H9 (cell line): Measurements from ENCODE around the gene SLC47A1. TPM values are rescaled to one million over a fixed set of nuclear protein-coding genes. Genes with fewer than 3 reads are reported as not detected.

Source experiments
- DNase-seq: peaks from one replicate; pipeline ENCODE4 v3.0.0-alpha.2; 2017
- H2AFZ ChIP-seq: one replicate; pipeline ENCODE4 v1.6.1; 2013; ENCODE audit warnings: mild to moderate bottlenecking, low read length, control low read depth, moderate library complexity
- H2AK5ac ChIP-seq: 2 replicates; pipeline ENCODE4 v1.6.1; 2013; ENCODE audit warnings: low read length, control low read depth, mixed read lengths; ENCODE audit not compliant: insufficient read length
- H2BK120ac ChIP-seq: one replicate; pipeline ENCODE4 v1.6.1; 2013; ENCODE audit warnings: low read depth, mild to moderate bottlenecking, low read length, control low read depth, inconsistent platforms; ENCODE audit not compliant: poor library complexity, severe bottlenecking
- H2BK12ac ChIP-seq: 2 replicates; pipeline ENCODE4 v1.6.1; 2013; ENCODE audit warnings: low read length, control low read depth, mixed read lengths, low read depth; ENCODE audit not compliant: insufficient read length
- H2BK15ac ChIP-seq: 2 replicates; pipeline ENCODE4 v1.6.1; 2013; ENCODE audit warnings: low read depth, low read length, control low read depth
- H2BK20ac ChIP-seq: one replicate; pipeline ENCODE4 v1.6.1; 2013; ENCODE audit warnings: low read depth, mild to moderate bottlenecking, low read length, control low read depth, inconsistent platforms; ENCODE audit not compliant: poor library complexity, severe bottlenecking
- H2BK5ac ChIP-seq: 2 replicates; pipeline ENCODE4 v1.6.1; 2013; ENCODE audit warnings: low read length, control low read depth, mixed read lengths; ENCODE audit not compliant: insufficient read length
- H3K14ac ChIP-seq: 2 replicates; pipeline ENCODE4 v1.6.1; 2013; ENCODE audit warnings: low read length, control low read depth; ENCODE audit not compliant: insufficient read depth
- H3K18ac ChIP-seq: 2 replicates; pipeline ENCODE4 v1.6.1; 2013; ENCODE audit warnings: low read depth, mild to moderate bottlenecking, mixed read lengths, low read length, control low read depth; ENCODE audit not compliant: insufficient read length
- H3K23ac ChIP-seq: 2 replicates; pipeline ENCODE4 v1.6.1; 2013; ENCODE audit warnings: low read length, control low read depth, mixed read lengths, low read depth; ENCODE audit not compliant: insufficient read length
- H3K23me2 ChIP-seq: 2 replicates; pipeline ENCODE4 v1.6.1; 2013; ENCODE audit warnings: low read depth, mild to moderate bottlenecking, mixed read lengths, low read length, control low read depth; ENCODE audit not compliant: insufficient read length, poor library complexity, severe bottlenecking
- H3K27ac ChIP-seq: 2 replicates; pipeline ENCODE4 v1.5.1; 2013; ENCODE audit warnings: low read length, control low read depth, mixed read lengths, low read depth; ENCODE audit not compliant: insufficient read length
- H3K27me3 ChIP-seq: 2 replicates; pipeline ENCODE4 v1.6.1; 2013; ENCODE audit warnings: low read length, control low read depth, inconsistent platforms; ENCODE audit not compliant: insufficient read depth
- H3K4ac ChIP-seq: 2 replicates; pipeline ENCODE4 v1.6.1; 2013; ENCODE audit warnings: low read depth, mild to moderate bottlenecking, control low read depth, inconsistent platforms, low read length, moderate library complexity
- H3K4me1 ChIP-seq: 2 replicates; pipeline ENCODE4 v1.6.1; 2013; ENCODE audit warnings: low read length, control low read depth, inconsistent platforms; ENCODE audit not compliant: insufficient read depth
- H3K4me2 ChIP-seq: 2 replicates; pipeline ENCODE4 v1.6.1; 2013; ENCODE audit warnings: low read length, control low read depth, mixed read lengths; ENCODE audit not compliant: insufficient read length, insufficient read depth
- H3K56ac ChIP-seq: 2 replicates; pipeline ENCODE4 v1.6.1; 2013; ENCODE audit warnings: low read depth, mild to moderate bottlenecking, mixed read lengths, low read length, control low read depth; ENCODE audit not compliant: insufficient read length
- H3K79me1 ChIP-seq: 2 replicates; pipeline ENCODE4 v1.6.1; 2013; ENCODE audit warnings: low read depth, mild to moderate bottlenecking, moderate library complexity, low read length, control low read depth, inconsistent platforms; ENCODE audit not compliant: insufficient read depth, poor library complexity, severe bottlenecking
- H3K79me2 ChIP-seq: 2 replicates; pipeline ENCODE4 v1.6.1; 2013; ENCODE audit warnings: low read length, control low read depth, inconsistent platforms; ENCODE audit not compliant: insufficient read depth
- H3K9ac ChIP-seq: 2 replicates; pipeline ENCODE4 v1.6.1; 2013; ENCODE audit warnings: low read length, control low read depth, mixed read lengths; ENCODE audit not compliant: insufficient read length; ENCODE audit errors: extremely low read depth
- H3K9me3 ChIP-seq: one replicate; pipeline ENCODE4 v1.6.1; 2013; ENCODE audit warnings: low read depth, low read length, inconsistent platforms; ENCODE audit not compliant: control insufficient read depth
- H3T11ph ChIP-seq: one replicate; pipeline ENCODE4 v1.6.1; 2013; ENCODE audit warnings: mild to moderate bottlenecking, low read length, control low read depth, inconsistent platforms
- H4K20me1 ChIP-seq: one replicate; pipeline ENCODE4 v1.6.1; 2013; ENCODE audit not compliant: control insufficient read depth, insufficient read length, insufficient read depth
- H4K5ac ChIP-seq: 2 replicates; pipeline ENCODE4 v1.6.1; 2013; ENCODE audit warnings: low read depth, mild to moderate bottlenecking, mixed read lengths, low read length, control low read depth; ENCODE audit not compliant: insufficient read length
- H4K8ac ChIP-seq: replicated peaks from 2 replicates; pipeline ENCODE4 v1.6.1; 2013; ENCODE audit warnings: low read length, control low read depth, mixed read lengths, low read depth; ENCODE audit not compliant: insufficient read length
- H4K91ac ChIP-seq: 2 replicates; pipeline ENCODE4 v1.6.1; 2013; ENCODE audit warnings: low read depth, mild to moderate bottlenecking, moderate library complexity, mixed read lengths, low read length, control low read depth; ENCODE audit not compliant: insufficient read length
- H3K27ac Mint-ChIP-seq, 3 experiments: 2 replicates in 2 of 3; 3 replicates in 1 of 3; pipeline ENCODE4 v1.8.0; 2020 to 2021; ENCODE audit warnings: mixed read lengths in 3 of 3, mild to moderate bottlenecking in 1 of 3, moderate library complexity in 1 of 3
- H3K27me3 Mint-ChIP-seq: 2 replicates; pipeline ENCODE4 v1.8.0; 2021; ENCODE audit warnings: low read depth, mild to moderate bottlenecking, moderate library complexity, mixed read lengths
- H3K36me3 Mint-ChIP-seq, 3 experiments: 2 replicates in 2 of 3; 3 replicates in 1 of 3; pipeline ENCODE4 v1.8.0; 2020 to 2021; ENCODE audit warnings: low read depth in 3 of 3, mixed read lengths in 3 of 3; ENCODE audit not compliant: insufficient read depth in 1 of 3
- H3K4me1 Mint-ChIP-seq, 2 experiments: 2 replicates each; pipeline ENCODE4 v1.8.0; 2020; ENCODE audit warnings: mixed read lengths in 2 of 2
- H3K4me3 Mint-ChIP-seq, 2 experiments: 2 replicates in 1 of 2; 3 replicates in 1 of 2; pipeline ENCODE4 v1.8.0; 2020 to 2021; ENCODE audit warnings: mild to moderate bottlenecking in 2 of 2, mixed read lengths in 2 of 2, moderate library complexity in 1 of 2
- H3K9me3 Mint-ChIP-seq, 2 experiments: 2 replicates in 1 of 2; 3 replicates in 1 of 2; pipeline ENCODE4 v1.8.0; 2020; ENCODE audit warnings: mild to moderate bottlenecking in 2 of 2, mixed read lengths in 2 of 2, moderate library complexity in 1 of 2
- WGBS: extraction: QIAGEN DNeasy Blood & Tissue Kit; methylation state at CpG from one replicate; pipeline ENCODE4 v1.1.7; 2013; ENCODE audit warnings: missing lambda C conversion rate, low lambda C conversion rate, mixed read lengths; ENCODE audit not compliant: insufficient read length; ENCODE audit errors: extremely low coverage; 5-methylcytosine and 5-hydroxymethylcytosine counted together
- total RNA-seq: library from RNA; stranded (reverse); gene quantifications from 2 replicates; pipeline ENCODE4 v1.2.1, GENCODE V29; 2021
- TF ChIP-seq, protein P1 (sequence below): fragments of 200-600 bp; sonication (generic); conservative IDR thresholded peaks from 3 replicates; pipeline ENCODE4 v1.8.0; 2021; ENCODE audit warnings: antibody characterized with exemption, mild to moderate bottlenecking

SLC47A1 gene
- total RNA-seq, 1 experiment from 2014 or later, result 4.0 TPM

DNA sequence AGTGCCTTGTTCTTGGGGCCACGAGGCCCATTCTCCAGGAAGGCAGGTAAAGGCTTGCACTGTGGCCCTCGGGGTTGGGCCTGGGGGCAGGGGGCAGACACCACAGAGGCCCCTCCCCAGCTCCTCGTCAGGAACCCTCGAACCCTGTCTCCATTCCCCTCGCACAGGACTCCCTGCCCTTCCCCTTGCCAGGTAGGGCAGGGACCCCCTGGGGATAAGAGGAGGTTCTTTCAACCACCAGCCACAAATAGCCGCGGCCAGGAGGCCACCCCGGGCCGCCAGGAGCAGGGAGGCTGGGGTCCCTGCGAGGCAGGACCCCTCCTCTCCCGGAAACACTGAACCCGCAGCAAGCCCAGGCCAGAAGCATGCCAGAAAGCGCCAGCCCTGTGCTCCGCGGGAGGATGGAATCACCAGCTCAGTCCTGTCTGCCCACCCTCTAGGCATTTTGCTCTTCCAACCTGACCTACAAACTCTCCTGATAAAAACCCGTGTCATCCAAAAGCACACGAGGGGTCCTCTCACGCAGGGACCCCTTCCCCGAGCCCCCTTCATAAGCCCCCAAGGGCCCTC lies 45.6 kb downstream of the SLC47A1 start:
- H2AK5ac ChIP-seq, result no peak overlapping the region
- H4K91ac ChIP-seq, result no peak overlapping the region
- no peaks in the 10 kb centered on the region for H4K20me1 ChIP-seq
- H3K27ac Mint-ChIP-seq, result no peak overlapping the region
- H2AFZ ChIP-seq, result no peak overlapping the region
- no peak overlapping the region for H2BK20ac ChIP-seq
- H3K4me1 Mint-ChIP-seq, result peaks cover 16 to 23% of the 10 kb centered on the region in 2 experiments
- DNase-seq, result peak; percentile 54
- 0 out of 5 replicates have a peak, but pooled peaks cover 0 to 2% of the 10 kb centered on the region in 2 experiments for H3K9me3 Mint-ChIP-seq
- H2BK5ac ChIP-seq, result no peak overlapping the region
- H3K4me1 ChIP-seq, result no peaks in the 10 kb centered on the region
- no peaks in the 10 kb centered on the region for H3K79me2 ChIP-seq
- no peak overlapping the region for H3K9ac ChIP-seq
- H3K14ac ChIP-seq, result no peak overlapping the region
- no CpG with 5 or more reads among the region's 19 CpGs for WGBS
- no peak overlapping the region for H3T11ph ChIP-seq
- H4K8ac ChIP-seq, result no peak overlapping the region
- H3K27ac ChIP-seq, result no peak overlapping the region
- no peak overlapping the region for H4K5ac ChIP-seq
- peak overlapping the region; percentile 46 for H3K4me2 ChIP-seq
- TF ChIP-seq, protein P1, sequence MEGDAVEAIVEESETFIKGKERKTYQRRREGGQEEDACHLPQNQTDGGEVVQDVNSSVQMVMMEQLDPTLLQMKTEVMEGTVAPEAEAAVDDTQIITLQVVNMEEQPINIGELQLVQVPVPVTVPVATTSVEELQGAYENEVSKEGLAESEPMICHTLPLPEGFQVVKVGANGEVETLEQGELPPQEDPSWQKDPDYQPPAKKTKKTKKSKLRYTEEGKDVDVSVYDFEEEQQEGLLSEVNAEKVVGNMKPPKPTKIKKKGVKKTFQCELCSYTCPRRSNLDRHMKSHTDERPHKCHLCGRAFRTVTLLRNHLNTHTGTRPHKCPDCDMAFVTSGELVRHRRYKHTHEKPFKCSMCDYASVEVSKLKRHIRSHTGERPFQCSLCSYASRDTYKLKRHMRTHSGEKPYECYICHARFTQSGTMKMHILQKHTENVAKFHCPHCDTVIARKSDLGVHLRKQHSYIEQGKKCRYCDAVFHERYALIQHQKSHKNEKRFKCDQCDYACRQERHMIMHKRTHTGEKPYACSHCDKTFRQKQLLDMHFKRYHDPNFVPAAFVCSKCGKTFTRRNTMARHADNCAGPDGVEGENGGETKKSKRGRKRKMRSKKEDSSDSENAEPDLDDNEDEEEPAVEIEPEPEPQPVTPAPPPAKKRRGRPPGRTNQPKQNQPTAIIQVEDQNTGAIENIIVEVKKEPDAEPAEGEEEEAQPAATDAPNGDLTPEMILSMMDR, result no peak
- H3K18ac ChIP-seq, result no peak overlapping the region
- H3K36me3 Mint-ChIP-seq, result no peaks in the 10 kb centered on the region
- H3K4me3 Mint-ChIP-seq, result peak overlapping the region; percentile 67 to 81
- H3K4ac ChIP-seq, result no peak overlapping the region
- no peaks in the 10 kb centered on the region for H3K79me1 ChIP-seq
- peaks cover 18% of the 10 kb centered on the region for H3K27me3 Mint-ChIP-seq
- no peak overlapping the region for H2BK15ac ChIP-seq
- no peak overlapping the region for H3K23ac ChIP-seq
- no peak overlapping the region for H3K56ac ChIP-seq
- H3K9me3 ChIP-seq, result no peaks in the 10 kb centered on the region
- H2BK12ac ChIP-seq, result no peak overlapping the region
- H2BK120ac ChIP-seq, result no peak overlapping the region
- H3K23me2 ChIP-seq, result peaks cover 4% of the 10 kb centered on the region
- H3K27me3 ChIP-seq, result no peaks in the 10 kb centered on the region
